ENCODE results near the gene RB1.

- TF ChIP-seq POLR2A (IDR thresholded peaks at IDR 0.05; ENCODE audit: low read depth, low read length) (no peak), FOS (IDR thresholded peaks at IDR 0.05; ENCODE audit: borderline replicate concordance, insufficient read depth, low read length) (no peak), EZH2 (IDR thresholded peaks at IDR 0.05; ENCODE audit: borderline replicate concordance, low read depth, low read length, severe bottlenecking) (no peak), GATA2 (IDR thresholded peaks at IDR 0.05; ENCODE audit: insufficient read depth, insufficient read length, low read depth, low read length) (no peak)
- TF ChIP-seq, protein P1, sequence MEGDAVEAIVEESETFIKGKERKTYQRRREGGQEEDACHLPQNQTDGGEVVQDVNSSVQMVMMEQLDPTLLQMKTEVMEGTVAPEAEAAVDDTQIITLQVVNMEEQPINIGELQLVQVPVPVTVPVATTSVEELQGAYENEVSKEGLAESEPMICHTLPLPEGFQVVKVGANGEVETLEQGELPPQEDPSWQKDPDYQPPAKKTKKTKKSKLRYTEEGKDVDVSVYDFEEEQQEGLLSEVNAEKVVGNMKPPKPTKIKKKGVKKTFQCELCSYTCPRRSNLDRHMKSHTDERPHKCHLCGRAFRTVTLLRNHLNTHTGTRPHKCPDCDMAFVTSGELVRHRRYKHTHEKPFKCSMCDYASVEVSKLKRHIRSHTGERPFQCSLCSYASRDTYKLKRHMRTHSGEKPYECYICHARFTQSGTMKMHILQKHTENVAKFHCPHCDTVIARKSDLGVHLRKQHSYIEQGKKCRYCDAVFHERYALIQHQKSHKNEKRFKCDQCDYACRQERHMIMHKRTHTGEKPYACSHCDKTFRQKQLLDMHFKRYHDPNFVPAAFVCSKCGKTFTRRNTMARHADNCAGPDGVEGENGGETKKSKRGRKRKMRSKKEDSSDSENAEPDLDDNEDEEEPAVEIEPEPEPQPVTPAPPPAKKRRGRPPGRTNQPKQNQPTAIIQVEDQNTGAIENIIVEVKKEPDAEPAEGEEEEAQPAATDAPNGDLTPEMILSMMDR (IDR thresholded peaks at IDR 0.05; ENCODE audit: extremely low read depth in 1 of 2, insufficient read depth in 1 of 2, low read depth in 1 of 2, low read length in 2 of 2) = no peak
Observed at GRCh38 chr13:48414501-48414900, 111.0 kb downstream of the RB1 start.

Measured in endothelial cell of umbilical vein (primary cell).